Heart left ventricle (tissue), 13 donors: ENCODE data around the gene GPR160.

Experiments
- POLR2A ChIP-seq, 2 donors: fragments of 450-650 bp; IDR thresholded peaks; one replicate each; pipeline ENCODE4 v1.6.1; 2017; ENCODE audit warnings: antibody characterized with exemption in 2 of 2, mild to moderate bottlenecking in 2 of 2, moderate library complexity in 2 of 2
- TF ChIP-seq, protein P1 (sequence below), 12 donors: fragments of 200-600 bp; sonication (generic) in 4 of 12; IDR thresholded peaks; one replicate each; pipeline versions ENCODE4 v1.5.0 to v1.8.0; 2018 to 2022; ENCODE audit warnings: antibody characterized with exemption in 12 of 12, mild to moderate bottlenecking in 5 of 12
- donor health status: ischemic (EF 13 %, LVEDD 7.1; RV severe dilation, severe dysfunction).
- donor health status: DM: no; HTN: yes; CAD: no.
- donor health status: DM: no; HTN: no; CAD: no.
- donor health status: ischemic (EF 25% LVEDD 6.9; RV normal size, moderate dysfunction).
- donor health status: ischemic (EF 25% LVEDD 5.7; RV mildly dilated, moderate dysfunction).
- donor health status: ischemic (EF 35%, LVEDD 5.7; RV mildly dilated, moderate dysfunction).
- donor health status: nonischemic (EF 11% LVEDD 7.7; RV severe dilation, severe dysfunction).
- donor health status: DM: yes; HTN: yes; CAD: no.
- donor health status: PGD.
- donor health status: ischemic (EF 29% LVEDD 5.4; RV normal size, mild dysfunction).
- donor health status: nonischemic (EF 23%, LVEDD 6.1; RV moderate dilation, normal function).

DNA sequence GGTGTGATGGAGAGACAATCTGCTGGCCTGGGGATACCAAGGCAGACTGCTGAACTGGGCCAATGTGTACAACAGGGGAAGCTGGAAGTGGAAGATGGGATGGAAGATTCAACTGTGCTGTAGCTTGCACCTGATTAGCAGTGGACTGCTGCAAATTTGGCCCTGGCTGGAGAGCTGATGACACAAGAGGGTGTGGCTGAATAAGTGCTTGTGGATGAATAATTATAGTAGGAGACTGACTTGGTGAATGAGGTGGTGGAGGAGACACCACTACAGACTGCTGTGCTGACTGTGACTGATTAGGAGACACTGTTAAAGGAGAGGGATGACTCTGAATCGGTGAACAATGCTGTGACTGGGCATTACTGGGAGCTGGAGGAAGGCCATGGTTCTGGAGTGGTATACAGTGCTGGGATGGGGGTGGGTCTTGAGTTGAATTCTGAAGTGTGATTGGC lies 91.2 kb downstream of the GPR160 start:
- TF ChIP-seq, protein P1, sequence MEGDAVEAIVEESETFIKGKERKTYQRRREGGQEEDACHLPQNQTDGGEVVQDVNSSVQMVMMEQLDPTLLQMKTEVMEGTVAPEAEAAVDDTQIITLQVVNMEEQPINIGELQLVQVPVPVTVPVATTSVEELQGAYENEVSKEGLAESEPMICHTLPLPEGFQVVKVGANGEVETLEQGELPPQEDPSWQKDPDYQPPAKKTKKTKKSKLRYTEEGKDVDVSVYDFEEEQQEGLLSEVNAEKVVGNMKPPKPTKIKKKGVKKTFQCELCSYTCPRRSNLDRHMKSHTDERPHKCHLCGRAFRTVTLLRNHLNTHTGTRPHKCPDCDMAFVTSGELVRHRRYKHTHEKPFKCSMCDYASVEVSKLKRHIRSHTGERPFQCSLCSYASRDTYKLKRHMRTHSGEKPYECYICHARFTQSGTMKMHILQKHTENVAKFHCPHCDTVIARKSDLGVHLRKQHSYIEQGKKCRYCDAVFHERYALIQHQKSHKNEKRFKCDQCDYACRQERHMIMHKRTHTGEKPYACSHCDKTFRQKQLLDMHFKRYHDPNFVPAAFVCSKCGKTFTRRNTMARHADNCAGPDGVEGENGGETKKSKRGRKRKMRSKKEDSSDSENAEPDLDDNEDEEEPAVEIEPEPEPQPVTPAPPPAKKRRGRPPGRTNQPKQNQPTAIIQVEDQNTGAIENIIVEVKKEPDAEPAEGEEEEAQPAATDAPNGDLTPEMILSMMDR (IDR thresholded peaks at IDR 0.05) = no peak
- TF ChIP-seq POLR2A (IDR thresholded peaks at IDR 0.05) = no peak
